Esophagus squamous epithelium (tissue), 5 donors: Measurements from ENCODE around the gene HENMT1. TPM values are rescaled to one million over a fixed set of nuclear protein-coding genes. Genes with fewer than 3 reads are reported as not detected.

ENCODE experiments used
- DNase-seq: peaks from one replicate; lab custom pipeline; 2025; lab: John Stamatoyannopoulos, UW
- H3K27ac ChIP-seq, 4 donors: fragments of 200-600 bp; sonication (generic); one replicate each; pipeline ENCODE4 v1.5.1; 2016 to 2019; ENCODE audit warnings: mild to moderate bottlenecking in 1 of 4
- H3K27me3 ChIP-seq, 4 donors: fragments of 200-600 bp; sonication (generic); 1 replicate in 3 of 4; 2 replicates in 1 of 4; pipeline versions ENCODE4 v1.5.1 to v1.6.0; 2017 to 2021; ENCODE audit warnings: antibody characterized with exemption in 1 of 4
- H3K36me3 ChIP-seq, 3 donors: fragments of 200-600 bp; sonication (generic); one replicate each; pipeline ENCODE4 v1.5.1; 2016 to 2019
- H3K4me1 ChIP-seq, 3 donors: fragments of 200-600 bp; sonication (generic); one replicate each; pipeline ENCODE4 v1.5.1; 2017 to 2019
- H3K4me3 ChIP-seq, 4 donors: fragments of 200-600 bp; sonication (generic); 1 replicate in 3 of 4; 2 replicates in 1 of 4; pipeline ENCODE4 v1.5.1; 2016 to 2019; ENCODE audit warnings: mild to moderate bottlenecking in 2 of 4, moderate library complexity in 1 of 4
- H3K9me3 ChIP-seq, 3 donors: fragments of 200-600 bp; sonication (generic); one replicate each; pipeline ENCODE4 v1.5.1; 2016 to 2019
- CTCF ChIP-seq, 6 experiments: fragments of 450-650 bp in 4 of 6; fragments of 200-600 bp in 2 of 6; sonication (generic) in 2 of 6; IDR thresholded peaks; one replicate each; pipeline ENCODE4 v1.5.1; 2016 to 2019; ENCODE audit warnings: antibody characterized with exemption in 6 of 6, mild to moderate bottlenecking in 4 of 6, moderate library complexity in 4 of 6
- POLR2A ChIP-seq, 4 donors: fragments of 450-650 bp; IDR thresholded peaks; one replicate each; pipeline ENCODE4 v1.6.1; 2017; ENCODE audit warnings: antibody characterized with exemption in 4 of 4, mild to moderate bottlenecking in 4 of 4, moderate library complexity in 3 of 4
- WGBS, 2 donors: methylation state at CpG; one replicate each; pipeline ENCODE4 v1.1.5; 2018; 5-methylcytosine and 5-hydroxymethylcytosine counted together
- intact Hi-C: fragments of 100-400 bp; cut with DNase I; formaldehyde crosslinking; loops from one replicate; pipeline ENCODE4 v1.15.0; 2022
- total RNA-seq, 4 donors: library from RNA; depleted of rRNA; stranded (reverse); fragments of >200 nt; gene quantifications; one replicate each; pipeline ENCODE4 v1.1.0, GENCODE V29; 2016
- donor health status: DM: yes; HTN: yes; CAD: no.

Gene HENMT1
- total RNA-seq, 4 donors from 2014 or later: 0.80 to 4.6 (median 2.0) TPM

- H3K4me1 ChIP-seq: peaks cover 0 to 12% (median 0%) of the 10 kb centered on the region in 3 donors
- TF ChIP-seq CTCF (IDR thresholded peaks at IDR 0.05) (no peak), POLR2A (IDR thresholded peaks at IDR 0.05) (no peak)
- no peaks in the 10 kb centered on the region for H3K9me3 ChIP-seq
- WGBS, 2 donors: 88 to 93% methylated on average over 8 of the region's 8 CpGs
- H3K4me3 ChIP-seq: no peak overlapping the region
- intact Hi-C loops: no loop called here
- DNase-seq: no peak
- peaks cover 0 to 38% (median 0%) of the 10 kb centered on the region in 3 donors for H3K36me3 ChIP-seq
- H3K27ac ChIP-seq: no peak overlapping the region
- H3K27me3 ChIP-seq: no peaks in the 10 kb centered on the region
These were observed 43.7 kb downstream of the HENMT1 start for GRCh38 chr1:108617008-108617723.

DNA sequence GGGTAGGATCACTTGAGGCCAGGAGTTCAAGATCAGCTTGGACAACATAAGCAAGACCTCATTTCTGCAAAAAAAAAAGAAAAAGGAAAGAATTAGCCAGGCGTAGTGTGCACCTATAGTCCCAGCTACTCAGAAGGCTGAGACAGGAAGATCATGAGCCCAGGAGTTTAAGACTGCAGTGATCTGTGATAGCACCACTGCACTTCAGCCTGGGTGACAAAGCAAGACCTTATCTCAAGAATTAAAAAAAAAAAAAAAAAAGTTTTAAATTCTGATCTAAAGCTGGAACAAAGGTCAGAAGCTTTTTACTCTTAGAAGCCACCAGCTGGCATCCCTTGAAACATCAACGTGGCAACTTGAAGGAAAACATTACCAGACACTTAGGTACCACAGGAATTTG lies 45.3 kb downstream of the HENMT1 start:
- no peak overlapping the region for H3K4me3 ChIP-seq
- 45 to 75% methylated on average over 2 of the region's 2 CpGs for WGBS, 2 donors
- DNase-seq: no peak
- H3K36me3 ChIP-seq: peaks cover 0 to 40% (median 0%) of the 10 kb centered on the region in 3 donors
- no peaks in the 10 kb centered on the region for H3K9me3 ChIP-seq
- TF ChIP-seq POLR2A (IDR thresholded peaks at IDR 0.05) (no peak), CTCF (IDR thresholded peaks at IDR 0.05) (no peak)
- no peak overlapping the region for H3K27ac ChIP-seq
- H3K27me3 ChIP-seq: no peaks in the 10 kb centered on the region
- peaks cover 0 to 12% (median 0%) of the 10 kb centered on the region in 3 donors for H3K4me1 ChIP-seq
- intact Hi-C loops: no loop called here

GRCh38 chr1:108612496-108612895 lies 48.4 kb downstream of the HENMT1 start:
- no peaks in the 10 kb centered on the region for H3K27me3 ChIP-seq
- no peaks in the 10 kb centered on the region for H3K9me3 ChIP-seq
- no peak for TF ChIP-seq CTCF (IDR thresholded peaks at IDR 0.05)
- no peak for TF ChIP-seq POLR2A (IDR thresholded peaks at IDR 0.05)
- peaks cover 0 to 35% (median 0%) of the 10 kb centered on the region in 3 donors for H3K4me1 ChIP-seq
- peaks cover 0 to 39% (median 0%) of the 10 kb centered on the region in 3 donors for H3K36me3 ChIP-seq
- intact Hi-C loops: no loop called here
- WGBS, 2 donors: 83 to 90% methylated on average over 5 of the region's 5 CpGs
- no peak overlapping the region for H3K4me3 ChIP-seq
- DNase-seq: no peak
- H3K27ac ChIP-seq: no peak overlapping the region

DNA sequence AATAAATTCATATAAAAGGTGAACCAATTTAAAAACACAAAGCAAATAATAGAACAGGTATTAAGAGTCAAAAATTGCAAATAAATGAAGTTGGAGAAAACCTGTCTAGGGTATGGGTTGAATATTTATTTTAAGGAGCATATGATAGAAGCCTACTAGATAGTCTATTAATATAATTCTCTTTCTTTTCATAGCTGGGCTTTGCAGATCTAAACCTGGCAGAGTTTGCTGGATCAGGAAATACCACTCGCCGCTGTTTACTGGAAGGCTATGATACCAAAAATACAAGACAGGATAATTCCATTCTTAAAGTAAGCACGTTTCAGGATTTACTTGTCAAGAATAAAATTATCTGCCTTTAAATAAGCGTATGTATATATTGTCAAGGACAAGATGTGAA lies 48.9 kb downstream of the HENMT1 start:
- H3K27me3 ChIP-seq: no peaks in the 10 kb centered on the region
- H3K27ac ChIP-seq: no peak overlapping the region
- H3K9me3 ChIP-seq: no peaks in the 10 kb centered on the region
- peaks cover 0 to 38% (median 0%) of the 10 kb centered on the region in 3 donors for H3K36me3 ChIP-seq
- intact Hi-C loops: no loop called here
- H3K4me1 ChIP-seq: peaks cover 0 to 35% (median 0%) of the 10 kb centered on the region in 3 donors
- no peak for TF ChIP-seq CTCF (IDR thresholded peaks at IDR 0.05)
- no peak for TF ChIP-seq POLR2A (IDR thresholded peaks at IDR 0.05)
- no peak overlapping the region for H3K4me3 ChIP-seq
- DNase-seq: no peak
- 73 to 75% methylated on average over 4 of the region's 4 CpGs for WGBS, 2 donors

DNA sequence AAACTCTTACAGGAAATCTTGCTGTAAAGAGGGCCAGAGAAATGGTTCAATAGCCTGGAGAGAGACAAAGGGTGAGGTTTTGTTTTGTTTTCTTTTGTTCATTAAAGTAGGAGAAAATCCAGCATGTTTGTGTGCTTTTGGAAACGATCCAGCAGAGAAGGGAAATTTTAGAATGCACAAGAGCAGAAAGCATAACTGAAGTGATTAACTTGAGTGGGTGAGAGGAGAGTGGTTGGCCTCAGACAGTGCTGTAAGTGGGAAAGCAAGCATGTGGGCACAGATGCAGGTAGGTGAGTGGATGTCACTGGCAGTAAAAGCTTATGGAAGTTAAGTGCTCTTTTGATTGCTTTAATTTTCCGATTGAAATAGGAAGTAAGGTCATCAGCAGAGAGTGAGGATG lies 50.8 kb downstream of the HENMT1 start:
- intact Hi-C loops: no loop called here
- no peaks in the 10 kb centered on the region for H3K9me3 ChIP-seq
- no peak overlapping the region for H3K4me3 ChIP-seq
- WGBS, 2 donors: 33 to 52% methylated on average over 2 of the region's 2 CpGs
- no peak overlapping the region for H3K27ac ChIP-seq
- no peaks in the 10 kb centered on the region for H3K27me3 ChIP-seq
- H3K4me1 ChIP-seq: peaks cover 0 to 47% (median 0%) of the 10 kb centered on the region in 3 donors
- TF ChIP-seq POLR2A (IDR thresholded peaks at IDR 0.05) (no peak), CTCF (IDR thresholded peaks at IDR 0.05) (no peak)
- DNase-seq: no peak
- H3K36me3 ChIP-seq: peaks cover 0 to 35% (median 0%) of the 10 kb centered on the region in 3 donors
